Endothelial cell of umbilical vein (primary cell): ENCODE results near the gene KRTAP4-8. TPM values are rescaled to one million over a fixed set of nuclear protein-coding genes. Genes with fewer than 3 reads are reported as not detected.
"Not testable (repeated sequence)": the region's sequence is repeated elsewhere in the genome, so short reads cannot be mapped to it uniquely, and the experiment has no call there.

Experiments
- BruUV-seq: library from RNA; stranded (reverse); fragments of 400-500 nt; replicated peaks from 2 replicates; lab custom pipeline; 2021; lab: Mats Ljungman, UMichigan
- CTCF ChIA-PET: fragments of 300-600, 350-600 bp; sonication (Branson Sonifier 250); formaldehyde crosslinking; loops from one replicate; lab custom pipeline; 2021; ENCODE audit warnings: antibody characterized with exemption, inconsistent platforms; lab: Charles Lee
- POLR2A ChIA-PET: fragments of 300-600, 350-600 bp; sonication (Branson Sonifier 250); formaldehyde crosslinking; loops from one replicate; lab custom pipeline; 2021; ENCODE audit warnings: antibody characterized with exemption, inconsistent platforms; lab: Charles Lee
- DNase-seq: peaks from one replicate; pipeline ENCODE4 v3.0.0-alpha.2; 2011; ENCODE audit warnings: low read depth, low spot score
- FAIRE-seq: peaks from 2 replicates; lab custom pipeline; 2011; peaks lifted over from hg19 to GRCh38; lab: Jason Lieb, UNC
- H2AFZ ChIP-seq: 2 replicates; pipeline ENCODE4 v1.6.0; 2012; ENCODE audit warnings: low read depth, low read length, control low read depth, inconsistent platforms
- H3K27ac ChIP-seq: 2 replicates; pipeline ENCODE4 v1.5.1; 2011; ENCODE audit warnings: low read depth, mild to moderate bottlenecking, control low read depth, low read length, moderate library complexity; ENCODE audit not compliant: insufficient read depth
- H3K27me3 ChIP-seq, 2 experiments: 2 replicates each; pipeline versions ENCODE4 v1.6.0 to v1.6.1; 2011; ENCODE audit warnings: low read length in 2 of 2, mixed read lengths in 1 of 2; ENCODE audit not compliant: control insufficient read depth in 2 of 2, insufficient read depth in 2 of 2
- H3K36me3 ChIP-seq, 2 experiments: 2 replicates in 1 of 2; 3 replicates in 1 of 2; pipeline ENCODE4 v1.5.1; 2011; ENCODE audit warnings: low read length in 2 of 2, mild to moderate bottlenecking in 1 of 2, moderate library complexity in 1 of 2; ENCODE audit not compliant: control insufficient read depth in 2 of 2, insufficient read depth in 2 of 2; ENCODE audit errors: extremely low read depth in 1 of 2
- H3K4me1 ChIP-seq: 3 replicates; pipeline ENCODE4 v1.5.1; 2011; ENCODE audit warnings: mild to moderate bottlenecking, low read length; ENCODE audit not compliant: control insufficient read depth, insufficient read depth; ENCODE audit errors: extremely low read depth
- H3K4me2 ChIP-seq: 2 replicates; pipeline ENCODE4 v1.6.1; 2011; ENCODE audit warnings: low read length, control low read depth, mixed read lengths; ENCODE audit not compliant: insufficient read depth
- H3K4me3 ChIP-seq, 3 experiments: fragments of 200-600 bp in 1 of 3; sonication (generic), shearing (Covaris generic) in 1 of 3; replicated peaks in 1 of 3; 2 replicates each; pipeline ENCODE4 v1.5.1; 2011 to 2016; ENCODE audit warnings: control low read depth in 3 of 3, low read length in 3 of 3, mild to moderate bottlenecking in 2 of 3, inconsistent platforms in 1 of 3, low read depth in 1 of 3, moderate library complexity in 1 of 3; ENCODE audit not compliant: insufficient read depth in 1 of 3
- H3K79me2 ChIP-seq: 2 replicates; pipeline ENCODE4 v1.6.0; 2012; ENCODE audit warnings: low read length, inconsistent platforms; ENCODE audit not compliant: control insufficient read depth, insufficient read depth
- H3K9ac ChIP-seq: replicated peaks from 2 replicates; pipeline ENCODE3; 2011; ENCODE audit warnings: low read length, control low read depth; ENCODE audit not compliant: insufficient read depth; ENCODE audit errors: extremely low read depth
- H3K9me1 ChIP-seq: replicated peaks from 3 replicates; pipeline ENCODE4 v1.6.0; 2011; ENCODE audit warnings: mild to moderate bottlenecking, low read length; ENCODE audit not compliant: control insufficient read depth, insufficient read depth; ENCODE audit errors: extremely low read depth
- H3K9me3 ChIP-seq: replicated peaks from 2 replicates; pipeline ENCODE4 v1.5.1; 2012; ENCODE audit warnings: low read length, inconsistent platforms; ENCODE audit not compliant: control insufficient read depth, insufficient read depth
- H4K20me1 ChIP-seq: replicated peaks from 2 replicates; pipeline ENCODE3; 2011; ENCODE audit warnings: mild to moderate bottlenecking, low read length; ENCODE audit not compliant: control insufficient read depth, insufficient read depth; ENCODE audit errors: extremely low read depth
- dilution Hi-C: fragments of 300-500 bp; cut with MboI; formaldehyde crosslinking; loops from one replicate; pipeline ENCODE4 v1.15.0; 2019; ENCODE audit warnings: low sequenced_read_pairs; ENCODE audit not compliant: extremely low pct_ligation_motif_present
- intact Hi-C: fragments of 100-400 bp; cut with micrococcal nuclease; formaldehyde crosslinking; loops from one replicate; pipeline ENCODE4 v1.10.0; 2022
- polyA plus RNA-seq, 4 experiments: library from polyadenylated mRNA; depleted of rRNA in 3 of 4; stranded (reverse) in 3 of 4; unstranded in 1 of 4; fragments of >200 nt; gene quantifications; 2 replicates each; pipeline versions ENCODE4 v1.2.1 to v1.2.3, GENCODE V29; 2011 to 2012; ENCODE audit warnings: missing spikeins in 1 of 4
- total RNA-seq: library from RNA; stranded (reverse); gene quantifications from 2 replicates; pipeline ENCODE4 v1.2.3, GENCODE V29; 2021
- TF ChIP-seq, protein P1 (sequence below), 2 donors: IDR thresholded peaks; 1 replicate in 1 of 2; 2 replicates in 1 of 2; pipeline ENCODE4 v1.5.1; 2011; ENCODE audit warnings: low read length in 2 of 2, mild to moderate bottlenecking in 2 of 2, moderate library complexity in 2 of 2, control low read depth in 1 of 2, inconsistent platforms in 1 of 2, low read depth in 1 of 2; ENCODE audit not compliant: insufficient read depth in 1 of 2; ENCODE audit errors: extremely low read depth in 1 of 2

Gene KRTAP4-8
- total and polyA plus RNA-seq, 2 donors (not counting 3 experiments of a cell fraction or from before 2014, with no cell fraction given) = not detected

- Histone ChIP-seq H3K27ac (no peak within 1 kb of the TSS), H3K4me1 (no peaks in the 10 kb centered on the region), H3K4me3 (no peak within 1 kb of the TSS), H3K27me3 (peaks cover 6 to 12% of the 10 kb centered on the region in 2 experiments), H3K79me2 (no peaks in the 10 kb centered on the region), H3K9ac (no peak within 1 kb of the TSS), H3K36me3 (no peaks in the 10 kb centered on the region), H4K20me1 (no peaks in the 10 kb centered on the region), H3K4me2 (no peak within 1 kb of the TSS), H2AFZ (no peak within 1 kb of the TSS), H3K9me1 (no peaks in the 10 kb centered on the region), H3K9me3 (no peaks in the 10 kb centered on the region)
- no peak for FAIRE-seq
- dilution Hi-C loops (no loop called here), intact Hi-C loops (no loop called here)
- TF ChIP-seq, protein P1, sequence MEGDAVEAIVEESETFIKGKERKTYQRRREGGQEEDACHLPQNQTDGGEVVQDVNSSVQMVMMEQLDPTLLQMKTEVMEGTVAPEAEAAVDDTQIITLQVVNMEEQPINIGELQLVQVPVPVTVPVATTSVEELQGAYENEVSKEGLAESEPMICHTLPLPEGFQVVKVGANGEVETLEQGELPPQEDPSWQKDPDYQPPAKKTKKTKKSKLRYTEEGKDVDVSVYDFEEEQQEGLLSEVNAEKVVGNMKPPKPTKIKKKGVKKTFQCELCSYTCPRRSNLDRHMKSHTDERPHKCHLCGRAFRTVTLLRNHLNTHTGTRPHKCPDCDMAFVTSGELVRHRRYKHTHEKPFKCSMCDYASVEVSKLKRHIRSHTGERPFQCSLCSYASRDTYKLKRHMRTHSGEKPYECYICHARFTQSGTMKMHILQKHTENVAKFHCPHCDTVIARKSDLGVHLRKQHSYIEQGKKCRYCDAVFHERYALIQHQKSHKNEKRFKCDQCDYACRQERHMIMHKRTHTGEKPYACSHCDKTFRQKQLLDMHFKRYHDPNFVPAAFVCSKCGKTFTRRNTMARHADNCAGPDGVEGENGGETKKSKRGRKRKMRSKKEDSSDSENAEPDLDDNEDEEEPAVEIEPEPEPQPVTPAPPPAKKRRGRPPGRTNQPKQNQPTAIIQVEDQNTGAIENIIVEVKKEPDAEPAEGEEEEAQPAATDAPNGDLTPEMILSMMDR (IDR thresholded peaks at IDR 0.05; ENCODE audit: extremely low read depth in 1 of 2, insufficient read depth in 1 of 2, low read depth in 1 of 2, low read length in 2 of 2) = no peak
- no peak for DNase-seq
- BruUV-seq = no TSS peak
- POLR2A ChIA-PET = no interaction called here
- CTCF ChIA-PET = interaction anchor here (1.1 kb wide), 1 partner anchor 48 kb away, joined by 3 read pairs; no protein-coding TSS in a partner anchor
Observed at GRCh38 chr17:41060052-41060604, 37.8 kb downstream of the KRTAP4-8 start, which contains the start of gene KRTAP2-3. KRTAP2-3 (minus strand) TSS chr17:41060114; CDS start chr17:41060050, 64 bp downstream.

GRCh38 chr17:41059276-41060051 is 38.5 kb downstream of the KRTAP4-8 start:
- dilution Hi-C loops, H3K4me2 ChIP-seq, H3K27ac ChIP-seq, DNase-seq, H4K20me1 ChIP-seq, H3K79me2 ChIP-seq, POLR2A ChIA-PET, H3K4me3 ChIP-seq, BruUV-seq, intact Hi-C loops, H3K9me3 ChIP-seq, H3K9ac ChIP-seq, H2AFZ ChIP-seq, FAIRE-seq, H3K4me1 ChIP-seq, H3K9me1 ChIP-seq, H3K36me3 ChIP-seq: not testable (repeated sequence)
- peaks cover 6 to 12% of the 10 kb centered on the region in 2 experiments for H3K27me3 ChIP-seq
- CTCF ChIA-PET = interaction anchor here (1.1 kb wide), 1 partner anchor 49 kb away, joined by 3 read pairs; no protein-coding TSS in a partner anchor
